Renal cortex interstitium (tissue), 11 donors: ENCODE data around the gene LYRM4. TPM values are rescaled to one million over a fixed set of nuclear protein-coding genes. Genes with fewer than 3 reads are reported as not detected.

Source experiments
- DNase-seq, 11 donors: peaks; one replicate each; pipeline ENCODE4 v3.0.0-alpha.2; 2013; ENCODE audit warnings: low read depth in 9 of 11, low spot score in 4 of 11; ENCODE audit errors: extremely low read depth in 1 of 11
- polyA plus RNA-seq, 3 donors: library from polyadenylated mRNA; unstranded; fragments of 120-200 nt; gene quantifications; one replicate each; pipeline ENCODE4 v1.2.1, GENCODE V29; 2013; ENCODE audit not compliant: insufficient read length in 3 of 3

The LYRM4 gene
- polyA plus RNA-seq, 3 donors = 41.8 to 46.0 (median 43.6) TPM

DNA sequence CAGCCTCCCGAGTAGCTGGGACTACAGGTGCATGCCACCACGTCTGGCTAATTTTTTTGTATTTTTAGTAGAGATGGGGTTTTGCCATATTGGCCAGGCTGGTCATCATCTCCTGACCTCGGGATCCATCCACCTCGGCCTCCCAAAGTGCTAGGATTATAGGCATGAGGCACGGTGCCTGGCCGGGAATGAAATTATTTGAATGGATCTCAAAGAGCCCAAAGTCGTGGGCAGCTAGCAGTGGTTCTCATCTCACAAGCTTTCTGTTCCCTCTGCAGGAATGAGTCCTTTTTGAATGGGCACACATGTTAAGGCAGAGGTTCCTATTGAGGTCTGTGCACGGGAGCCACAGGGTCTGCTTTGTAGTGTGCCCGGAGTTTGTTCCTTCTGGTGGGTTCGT, 140.7 kb downstream of the LYRM4 start:
- DNase-seq = no peak

- no peak for DNase-seq
These were observed 141.4 kb downstream of the LYRM4 start for GRCh38 chr6:5119090-5119951.

- no peak for DNase-seq
These were observed 144.3 kb downstream of the LYRM4 start for GRCh38 chr6:5116243-5116991.

DNA sequence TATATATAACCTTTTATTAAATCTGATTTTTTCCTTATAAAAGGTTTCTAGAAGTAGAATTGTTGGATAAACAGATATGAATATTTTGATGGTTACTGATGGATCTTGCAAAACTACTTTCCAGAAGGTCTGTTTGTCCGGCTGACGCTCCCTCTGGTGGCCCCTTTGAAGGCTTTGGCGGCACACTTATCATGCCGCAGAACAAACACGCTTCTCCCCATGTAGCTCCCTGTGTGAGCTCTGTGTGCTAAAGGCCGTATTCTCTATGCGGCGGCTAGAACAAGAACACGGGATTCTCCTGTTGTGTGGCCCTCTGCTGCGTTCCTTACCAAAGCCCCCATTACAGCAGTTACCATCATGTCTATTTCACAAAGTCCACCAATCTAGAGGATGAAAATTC, 145.6 kb downstream of the LYRM4 start:
- no peak for DNase-seq

GRCh38 chr6:5113096-5113495, 147.7 kb downstream of the LYRM4 start:
- DNase-seq = no peak

DNA sequence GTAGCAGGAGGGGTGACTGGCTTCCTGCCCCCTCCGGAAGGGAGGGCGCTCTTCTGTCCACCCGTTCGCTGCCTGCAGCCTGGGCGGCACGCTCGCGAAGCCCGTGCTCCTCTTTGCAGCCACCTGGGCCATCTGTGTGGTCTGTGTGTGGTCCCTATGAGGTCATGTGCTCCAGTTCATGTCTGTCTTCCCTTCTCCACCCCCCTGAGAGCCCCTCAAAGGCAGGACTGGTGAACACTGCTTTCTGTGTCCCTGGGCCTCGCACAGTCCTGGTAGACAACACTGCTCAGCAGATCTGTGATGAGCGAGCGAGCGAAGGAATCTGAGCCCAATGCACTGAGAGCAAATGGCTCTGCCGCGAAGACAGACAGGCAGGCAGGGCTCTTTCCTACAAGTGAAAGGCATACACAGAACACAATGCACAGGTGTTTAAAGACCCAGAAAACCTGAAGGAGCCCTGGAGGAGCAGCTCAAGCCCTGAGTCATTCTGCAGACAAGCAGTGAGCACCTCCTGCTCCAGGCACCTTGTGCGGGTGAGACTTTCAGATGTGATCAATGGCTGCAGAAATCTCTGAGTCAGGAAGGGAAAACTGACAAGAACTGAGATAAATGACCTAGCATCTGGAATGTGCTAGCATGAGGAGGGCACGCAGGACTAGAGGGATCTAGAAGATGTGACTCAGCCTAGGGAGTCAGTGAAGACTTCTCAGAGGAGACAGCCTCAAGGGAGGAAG, 148.5 kb downstream of the LYRM4 start:
- DNase-seq = no peak

- DNase-seq = no peak
These were observed 149.1 kb downstream of the LYRM4 start for GRCh38 chr6:5111626-5112025.

DNA sequence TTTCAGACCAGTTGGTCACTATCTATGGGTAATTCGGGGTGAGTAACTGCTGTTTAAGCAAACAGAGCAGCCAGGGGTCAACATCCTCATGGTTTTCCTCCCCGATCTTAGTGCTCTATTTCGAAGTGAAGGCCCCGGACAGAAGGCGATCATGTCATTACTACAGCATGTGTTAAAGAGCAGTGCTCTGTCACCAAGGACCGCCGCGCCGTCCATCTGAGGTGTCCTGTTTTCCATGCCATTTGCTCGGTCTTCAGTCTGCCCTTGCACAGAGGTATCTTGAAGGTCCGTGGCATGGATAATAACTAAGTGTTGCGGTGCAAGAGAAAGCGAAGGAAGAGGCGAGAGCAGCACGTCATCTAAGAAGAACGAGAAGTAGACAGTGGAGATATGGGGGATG, 150.5 kb downstream of the LYRM4 start:
- no peak for DNase-seq

DNA sequence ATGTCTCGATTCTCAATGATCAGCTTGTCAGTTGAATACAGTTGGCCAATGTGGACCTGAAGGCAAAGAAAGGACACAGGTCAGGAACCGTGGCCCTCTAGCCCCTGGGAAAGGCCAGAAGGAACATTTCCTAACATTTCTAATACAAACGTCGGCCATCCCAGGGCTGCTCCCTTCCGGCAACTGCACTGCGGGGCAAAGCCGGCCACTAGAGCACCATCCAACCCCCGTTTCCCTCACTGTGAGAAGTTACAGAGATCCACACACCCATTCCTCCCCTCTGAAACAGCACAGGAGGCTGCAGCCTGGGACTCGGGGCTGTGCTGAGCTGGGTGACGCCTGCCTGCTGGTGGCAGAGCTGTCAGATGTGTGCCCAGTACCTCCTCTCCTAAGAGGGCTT, 151.3 kb downstream of the LYRM4 start:
- DNase-seq = no peak

DNA sequence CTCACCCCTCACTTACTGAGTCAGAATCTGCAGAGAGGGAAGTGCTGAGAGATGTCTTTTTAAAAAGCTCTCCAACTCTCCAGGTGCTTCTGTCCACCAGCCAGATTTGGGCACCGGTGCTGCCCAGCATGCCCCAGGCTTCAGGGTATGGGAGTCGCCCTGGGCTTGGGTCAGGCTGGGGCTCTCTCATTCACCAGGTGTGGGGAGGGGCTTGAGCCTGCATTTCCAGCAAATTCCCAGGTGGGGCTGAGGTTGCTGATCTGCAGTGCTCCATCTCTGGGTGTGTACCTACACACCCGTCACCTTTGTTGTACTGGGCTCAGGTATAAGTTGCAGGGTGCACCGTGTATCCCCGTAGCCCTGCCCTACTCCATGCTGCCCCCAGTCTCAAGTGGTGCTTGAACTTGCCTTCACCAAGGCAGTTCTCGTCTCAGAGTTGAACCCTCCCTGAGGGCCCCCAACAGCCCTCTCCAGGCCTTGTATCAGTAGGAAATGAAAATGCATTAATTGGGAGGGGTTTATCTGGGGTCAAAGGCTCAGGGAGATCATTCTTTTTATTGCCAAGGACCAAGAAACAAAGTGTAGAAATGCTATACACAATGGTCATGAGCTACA, 152.1 kb downstream of the LYRM4 start:
- no peak for DNase-seq

DNA sequence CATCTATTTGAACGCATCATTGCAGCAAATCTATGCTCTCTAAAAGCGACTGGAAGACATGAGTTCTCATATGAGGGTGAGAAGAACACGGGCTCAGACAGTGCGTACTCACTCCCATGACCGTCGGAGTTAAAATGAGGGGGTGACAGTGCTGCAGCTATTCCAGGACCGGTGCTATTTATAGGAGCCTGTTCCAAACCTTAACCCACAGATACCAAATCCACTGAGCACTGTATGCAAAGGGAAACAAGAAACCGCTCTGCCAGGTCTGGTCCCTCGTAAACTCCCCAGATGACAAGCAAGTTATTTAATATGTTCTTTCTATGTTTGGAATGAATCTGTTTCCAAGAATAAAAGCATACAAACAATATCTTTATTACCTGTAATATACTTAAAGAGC, 152.7 kb downstream of the LYRM4 start:
- DNase-seq = no peak

DNA sequence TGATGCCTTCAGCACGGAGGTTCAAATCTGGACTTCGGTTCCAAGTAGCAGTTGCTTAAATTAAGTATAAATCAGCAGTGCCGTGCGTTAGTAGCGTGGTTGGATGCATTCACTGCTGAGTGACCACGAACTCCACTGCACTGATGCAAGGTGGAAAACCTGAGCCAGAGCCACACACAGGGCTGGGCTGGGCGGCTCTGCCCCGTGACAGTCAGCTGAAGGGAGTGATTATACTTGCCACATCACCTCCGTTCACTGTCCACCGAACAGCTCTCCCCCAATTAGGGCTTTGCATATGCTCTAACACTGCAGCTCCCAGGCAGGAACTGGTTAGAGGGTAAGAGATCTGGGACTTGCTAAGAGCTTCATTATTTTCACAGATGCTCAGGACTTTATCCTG, 153.4 kb downstream of the LYRM4 start:
- no peak for DNase-seq

- no peak for DNase-seq
These were observed 155.6 kb downstream of the LYRM4 start for GRCh38 chr6:5105146-5105545.

DNA sequence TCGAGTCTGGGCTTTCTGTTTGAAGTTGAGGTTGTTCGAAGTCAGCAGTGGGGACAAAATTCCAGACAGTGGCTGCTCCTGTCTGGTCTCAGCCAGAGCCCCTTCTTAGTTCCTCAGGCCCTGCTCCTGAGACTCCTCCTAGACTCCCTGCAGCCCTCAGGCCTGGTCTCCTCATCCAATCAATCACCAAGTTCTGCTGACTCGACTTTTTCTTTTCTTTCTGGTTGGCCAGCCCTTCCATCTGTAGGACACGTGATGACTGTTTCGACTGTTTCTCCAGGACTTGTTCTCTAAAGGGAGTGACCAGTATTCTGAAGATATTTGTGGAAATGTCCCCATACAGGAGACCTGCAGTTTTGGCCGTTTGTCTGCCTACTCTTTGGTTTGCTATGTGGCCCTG, 156.1 kb downstream of the LYRM4 start:
- no peak for DNase-seq

DNA sequence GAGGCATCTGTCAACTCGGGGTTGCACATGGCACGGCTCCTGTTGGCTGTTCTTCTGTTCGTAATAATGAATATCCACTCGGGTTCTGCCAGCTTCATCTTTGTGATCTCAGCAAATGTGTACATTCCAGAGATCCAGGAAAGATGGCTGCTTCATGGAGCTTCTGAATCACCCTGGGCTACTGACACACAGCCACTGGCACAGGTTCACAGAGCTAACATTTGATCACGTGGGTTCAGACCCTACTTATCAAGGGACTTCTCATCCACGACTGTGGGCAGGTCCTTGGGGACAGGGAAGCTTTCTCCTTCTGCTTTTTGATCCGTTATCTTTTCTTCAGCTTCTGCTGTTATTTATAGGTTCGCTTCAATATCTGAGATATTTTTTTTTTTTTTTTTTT, 157.5 kb downstream of the LYRM4 start:
- no peak for DNase-seq

DNA sequence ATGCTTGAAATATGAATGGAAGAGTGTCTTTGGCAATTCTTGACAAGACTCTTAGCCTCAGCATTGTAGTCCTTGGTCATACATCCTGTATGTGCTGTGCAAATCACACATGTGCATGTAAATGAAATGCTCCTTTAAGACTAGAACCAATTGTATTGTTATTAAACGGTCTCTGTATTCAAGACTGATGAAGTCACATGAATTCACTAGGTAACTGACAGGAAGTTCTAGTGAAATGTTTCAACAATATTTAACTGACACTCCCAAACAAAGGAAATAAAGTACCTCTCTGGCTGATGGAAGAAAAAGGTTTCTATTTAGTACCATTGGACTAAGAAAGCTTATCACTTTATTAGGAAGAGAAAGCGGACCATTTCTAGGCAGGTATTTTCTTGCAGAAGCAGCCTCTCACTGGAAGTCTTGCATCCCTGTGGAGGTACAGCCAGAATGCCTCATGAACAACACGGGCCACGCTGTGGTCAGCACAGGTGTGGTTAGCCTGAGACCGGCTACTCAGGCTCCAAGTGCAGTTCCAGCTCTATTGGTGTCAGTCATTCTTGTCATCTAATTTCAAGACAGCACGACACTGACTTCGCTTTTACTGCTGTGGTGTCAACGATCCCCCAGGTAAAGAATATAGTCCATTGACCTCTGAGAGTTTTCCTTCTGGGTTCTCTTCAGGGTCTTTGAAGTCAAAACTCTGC, 158.3 kb downstream of the LYRM4 start:
- DNase-seq = no peak

DNA sequence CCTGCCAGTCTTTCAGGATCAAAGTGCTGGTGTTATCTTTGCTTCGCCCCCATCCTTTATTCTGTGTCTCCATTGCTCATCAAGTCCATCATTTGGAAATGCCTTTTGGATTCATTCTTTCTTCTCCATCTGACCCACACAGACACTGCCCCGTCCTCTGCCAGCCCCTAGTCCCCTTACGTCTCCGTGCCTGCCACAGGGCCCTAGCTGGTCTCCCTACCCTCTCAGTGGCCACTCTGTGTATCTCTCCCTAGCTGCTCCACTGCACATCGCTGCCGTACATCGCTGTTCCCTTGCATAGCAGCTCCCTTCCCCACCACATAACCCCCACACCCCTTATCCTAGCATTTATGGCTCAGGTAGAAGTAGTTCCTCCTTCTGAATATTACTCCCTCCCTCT, 159.9 kb downstream of the LYRM4 start:
- no peak for DNase-seq

GRCh38 chr6:5099537-5099936, 161.2 kb downstream of the LYRM4 start:
- no peak for DNase-seq
